Dermis microvascular lymphatic vessel endothelial cell (primary cell): ENCODE data around the gene PRKAA1. TPM values are rescaled to one million over a fixed set of nuclear protein-coding genes. Genes with fewer than 3 reads are reported as not detected.
"Not testable (repeated sequence)": the region's sequence is repeated elsewhere in the genome, so short reads cannot be mapped to it uniquely, and the experiment has no call there.

Experiments
- DNase-seq, 2 donors: peaks; one replicate each; pipeline versions ENCODE4 v3.0.0 to v3.0.0-alpha.2; 2010; ENCODE audit warnings: low read depth in 2 of 2
- total RNA-seq: library from RNA; depleted of rRNA; stranded (reverse); fragments of >200 nt; gene quantifications from 2 replicates; pipeline ENCODE4 v1.2.1, GENCODE V29; 2014

Gene PRKAA1
- total RNA-seq, 1 donor from 2014 or later: 78.3 TPM

DNA sequence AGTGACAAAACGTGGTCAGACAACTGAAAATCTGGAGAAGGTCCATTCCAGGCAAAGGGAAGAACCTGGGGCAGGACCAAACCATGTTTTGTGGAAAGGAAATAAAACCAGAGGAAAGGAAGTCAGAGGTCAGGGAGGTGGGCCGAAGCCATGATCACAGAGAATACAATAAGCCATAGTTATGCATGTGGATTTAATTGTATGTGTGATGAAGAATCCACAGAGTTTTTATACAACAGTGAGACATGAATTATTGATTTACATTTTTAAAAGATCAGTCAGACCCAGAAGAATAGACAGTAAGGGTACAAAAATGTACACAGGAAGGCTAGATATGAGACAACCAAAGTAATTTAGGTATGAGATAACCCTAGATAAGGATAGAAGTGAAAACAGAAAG is 63.2 kb downstream of the PRKAA1 start:
- peak; percentile 38 to 76 for DNase-seq

DNA sequence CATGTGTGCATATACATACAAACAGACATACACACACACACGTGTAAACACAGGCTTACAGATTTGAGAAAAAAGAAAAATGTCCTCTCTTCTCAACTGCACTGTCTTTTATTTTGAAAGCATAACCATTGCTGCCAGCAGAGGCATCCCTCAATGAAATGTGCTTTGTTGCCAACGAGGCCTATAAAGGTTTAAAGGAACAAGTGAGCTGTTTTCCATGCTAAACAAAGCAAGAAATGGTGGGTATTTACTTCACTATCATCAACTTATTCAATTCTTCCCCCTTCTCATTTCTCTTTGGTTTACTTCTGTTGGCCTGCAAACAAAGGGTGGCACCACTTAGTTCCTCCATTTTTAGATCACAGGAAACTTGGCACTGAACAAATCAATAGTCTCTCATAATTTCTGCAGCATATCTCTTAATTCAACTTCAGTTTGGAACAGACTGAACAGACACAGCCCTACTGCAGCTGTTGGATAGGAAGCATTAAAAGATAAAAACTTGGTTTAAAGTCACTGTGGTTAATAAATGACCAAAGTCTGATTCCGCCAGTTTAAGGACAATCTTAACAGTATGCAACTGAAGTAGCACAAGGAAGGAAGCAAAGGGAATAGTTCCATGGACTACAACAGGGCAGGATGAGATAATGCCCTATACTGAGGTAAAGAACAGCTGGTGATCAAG is 64.2 kb downstream of the PRKAA1 start:
- DNase-seq: peak in 1 of 2 donors; percentile 21

DNA sequence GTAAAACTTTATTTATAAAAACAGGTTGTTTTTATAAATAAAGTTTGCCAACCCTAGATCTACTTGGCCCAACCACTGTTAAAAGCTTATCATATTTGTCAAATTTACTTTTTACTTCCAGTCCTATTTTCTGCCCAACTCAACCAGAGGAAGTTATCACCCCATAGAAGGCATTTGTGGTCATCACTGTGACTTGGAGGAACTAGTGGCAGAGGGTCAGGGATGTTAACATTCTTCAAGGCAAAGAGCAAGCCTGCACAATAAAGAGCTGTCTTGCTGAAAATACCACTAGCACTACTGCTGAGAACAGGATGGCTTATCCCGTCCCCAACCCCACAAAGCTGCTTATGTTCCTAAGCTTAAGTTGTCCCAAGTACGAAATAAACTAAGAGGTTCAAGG is 64.7 kb downstream of the PRKAA1 start:
- DNase-seq: no peak

DNA sequence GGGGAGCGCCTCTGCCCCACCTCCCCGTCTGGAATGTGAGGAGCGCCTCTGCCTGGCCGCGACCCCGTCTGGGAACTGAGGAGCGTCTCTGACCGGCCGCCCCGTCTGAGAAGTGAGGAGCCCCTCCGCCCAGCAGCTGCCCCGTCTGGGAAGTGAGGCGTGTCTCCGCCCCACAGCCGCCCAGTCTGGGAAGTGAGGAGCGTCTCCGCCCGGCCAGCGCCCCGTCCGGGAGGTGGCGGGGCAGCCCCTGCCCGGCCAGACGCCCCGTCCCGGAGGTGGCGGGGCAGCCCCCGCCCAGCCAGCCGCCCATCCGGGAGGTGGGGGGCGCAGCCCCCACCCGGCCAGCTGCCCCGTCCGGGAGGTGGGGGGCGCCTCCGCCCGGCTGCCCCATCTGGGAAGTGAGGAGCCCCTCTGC is 75.7 kb downstream of the PRKAA1 start:
- DNase-seq: not testable (repeated sequence)

DNA sequence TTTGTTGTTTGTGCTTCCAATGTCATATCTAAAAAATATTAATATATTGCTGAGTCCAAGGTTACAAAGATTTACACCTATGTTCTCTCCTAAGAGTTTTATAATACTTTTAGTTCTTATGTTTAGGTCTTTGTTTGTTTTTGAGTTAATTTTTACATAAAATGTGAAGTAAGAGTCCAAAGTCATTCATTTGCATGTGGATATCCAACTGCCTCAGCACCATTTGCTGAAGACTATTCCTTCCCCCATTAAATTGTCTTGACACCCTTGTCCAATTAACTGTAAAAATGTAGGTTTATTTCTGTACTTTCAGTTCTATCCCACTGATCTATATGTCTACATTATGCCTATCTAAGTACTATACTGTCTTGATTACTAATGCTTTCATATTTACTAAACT is 78.1 kb downstream of the PRKAA1 start:
- DNase-seq: no peak

DNA sequence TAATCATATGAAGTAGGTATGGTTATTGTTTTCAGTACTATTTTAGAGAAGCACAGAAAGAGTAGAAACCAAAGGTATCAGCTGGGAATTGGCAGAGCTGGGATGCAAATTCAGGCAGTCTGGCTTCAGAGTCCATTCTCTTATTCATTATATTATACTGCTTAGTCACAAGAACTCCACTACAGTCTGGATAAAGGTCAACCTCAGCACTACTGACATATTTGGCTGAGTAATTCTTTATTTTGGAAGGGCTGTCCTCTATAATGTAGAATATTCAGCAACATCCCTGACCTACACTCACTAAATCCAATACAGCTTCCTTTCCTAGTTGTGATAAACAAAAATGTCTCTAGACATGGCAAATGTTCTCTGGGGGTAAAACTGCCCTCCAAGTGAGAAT is 80.9 kb downstream of the PRKAA1 start:
- no peak for DNase-seq

DNA sequence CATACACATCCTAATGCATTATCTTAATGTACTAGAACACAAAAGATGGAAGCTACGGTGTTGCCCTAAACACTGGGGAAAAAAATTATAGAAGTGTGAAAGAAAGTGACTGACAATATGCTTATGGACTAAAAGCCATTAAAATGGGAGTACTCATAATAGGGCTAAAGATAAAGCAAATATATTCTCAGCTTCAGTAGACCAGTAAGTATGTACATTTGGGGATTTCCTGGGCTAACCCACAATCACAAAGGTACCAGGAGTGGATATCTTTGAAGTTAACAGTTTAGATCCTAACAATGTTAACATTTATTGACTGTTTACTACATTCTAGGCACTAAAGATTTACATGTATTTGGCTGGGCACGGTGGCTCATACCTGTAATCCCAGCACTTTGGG is 81.6 kb downstream of the PRKAA1 start:
- DNase-seq: no peak

DNA sequence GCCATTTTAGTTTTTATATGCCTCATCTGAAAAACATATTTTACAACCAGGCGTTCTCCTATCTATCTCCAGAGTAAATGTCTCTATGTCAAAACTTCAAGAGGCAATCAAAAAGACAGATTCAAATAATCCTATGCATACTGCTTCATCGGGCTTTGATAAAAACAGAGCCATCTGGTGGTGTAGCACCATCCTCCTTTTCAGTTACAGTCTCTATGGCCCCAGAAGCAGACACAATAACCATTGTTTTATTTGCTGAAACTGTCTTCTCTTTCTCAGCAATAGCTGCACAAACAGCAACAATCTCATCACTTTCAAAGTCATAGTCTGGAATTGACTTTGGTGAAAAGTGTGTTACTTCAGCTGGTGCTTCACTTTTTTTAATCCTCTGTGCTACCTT is 82.2 kb downstream of the PRKAA1 start:
- peak in 1 of 2 donors; percentile 51 for DNase-seq

DNA sequence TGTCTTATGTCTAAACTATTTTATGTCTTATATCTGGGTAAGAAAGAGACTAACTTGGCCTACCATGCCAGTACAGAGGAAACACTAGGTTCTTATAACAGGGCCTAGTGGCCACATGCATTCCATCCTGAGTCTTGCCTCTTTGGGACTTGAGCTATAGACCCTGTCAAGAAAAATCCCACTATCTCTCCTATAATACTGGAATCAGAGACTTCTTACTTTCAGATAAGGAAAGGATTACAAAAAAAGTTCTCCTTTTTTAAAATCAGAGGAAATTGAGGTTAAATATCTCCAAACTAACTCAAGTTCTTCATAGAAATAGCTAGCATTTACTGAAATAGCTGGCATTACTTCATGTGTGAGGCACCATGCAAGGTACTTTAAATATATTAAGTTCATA is 84.2 kb downstream of the PRKAA1 start:
- DNase-seq: no peak

DNA sequence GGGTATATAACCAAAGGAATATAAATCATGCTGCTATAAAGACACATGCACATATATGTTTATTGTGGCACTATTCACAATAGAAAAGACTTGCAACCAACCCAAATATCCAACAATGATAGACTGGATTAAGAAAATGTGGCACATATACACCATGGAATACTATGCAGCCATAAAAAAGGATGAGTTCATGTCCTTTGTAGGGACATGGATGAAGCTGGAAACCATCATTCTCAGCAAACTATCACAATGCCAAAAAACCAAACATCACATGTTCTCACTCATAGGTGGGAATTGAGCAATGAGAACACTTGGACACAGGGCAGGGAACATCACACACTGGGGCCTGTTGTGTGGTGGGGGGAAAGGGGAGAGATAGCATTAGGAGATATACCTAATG is 87.6 kb downstream of the PRKAA1 start:
- not testable (repeated sequence) for DNase-seq

Other genes with a start within 250 kb of the PRKAA1 start
- gene PTGER4, start 118.5 kb downstream of the PRKAA1 start, total RNA-seq: 5.7 and 5.9 TPM in 2 replicates
- gene TTC33, start 42.4 kb downstream of the PRKAA1 start, total RNA-seq: 12.9 and 13.5 TPM in 2 replicates
- 1,577 and 2,023 TPM in 2 replicates for gene RPL37, start 36.8 kb upstream of the PRKAA1 start, total RNA-seq
- 34.0 and 38.9 TPM in 2 replicates for gene CARD6, start 43.0 kb upstream of the PRKAA1 start, total RNA-seq
- gene C7, start 111.1 kb upstream of the PRKAA1 start, total RNA-seq: under 0.01 and 0.51 TPM in 2 replicates